Mucosa of descending colon (tissue), 3 donors: Measurements from ENCODE around the gene B3GALNT1. TPM values are rescaled to one million over a fixed set of nuclear protein-coding genes. Genes with fewer than 3 reads are reported as not detected.

ENCODE experiments used
- ATAC-seq: fragments of 200-7000 bp; cut with Tn5 transposase; one replicate; pipeline ENCODE4 v1.9.1; 2020; ENCODE audit warnings: mild to moderate bottlenecking, moderate library complexity
- DNase-seq, 3 donors: peaks; one replicate each; pipeline ENCODE4 v3.0.0-alpha.2; 2020
- H3K36me3 ChIP-seq: fragments of 200-600 bp; one replicate; pipeline ENCODE4 v1.8.0; 2021; ENCODE audit warnings: low read depth, mild to moderate bottlenecking
- H3K4me1 ChIP-seq: fragments of 200-600 bp; one replicate; pipeline ENCODE4 v1.8.0; 2021; ENCODE audit warnings: low read depth, mild to moderate bottlenecking
- H3K4me3 ChIP-seq: fragments of 200-600 bp; one replicate; pipeline ENCODE4 v1.8.0; 2021; ENCODE audit warnings: mild to moderate bottlenecking
- H3K9me3 ChIP-seq: fragments of 200-600 bp; one replicate; pipeline ENCODE4 v1.8.0; 2021; ENCODE audit warnings: mild to moderate bottlenecking
- intact Hi-C, 2 donors: fragments of 100-400 bp; cut with DNase I in 1 of 2; cut with micrococcal nuclease in 1 of 2; formaldehyde crosslinking; loops; one replicate each; pipeline versions ENCODE4 v1.11.0 to v1.11.1; 2022; cut with DNase I, micrococcal nuclease
- total RNA-seq, 3 donors: library from RNA; stranded (reverse); fragmentation: NEBNext Ultra II Directional in 2 of 3; extraction: Animal tissue kit (Norgen Biotek cat#: 25700) in 2 of 3; gene quantifications; one replicate each; pipeline versions ENCODE4 v1.2.1 to v1.2.4, GENCODE V29; 2021 to 2023
- TF ChIP-seq, protein P1 (sequence below): fragments of 200-600 bp; IDR thresholded peaks from one replicate; pipeline ENCODE4 v1.8.0; 2022; ENCODE audit warnings: antibody characterized with exemption, mild to moderate bottlenecking
- donor health status: DM: no; HTN: no; CAD: no; lungs with moderate emphysema.
- donor health status: DM: no; HTN: no; CAD: no.
- donor health status: DM: no; HTN: yes; CAD: no.

B3GALNT1 gene
- total RNA-seq, 3 donors from 2014 or later, result 0.29 to 5.1 (median 1.9) TPM

DNA sequence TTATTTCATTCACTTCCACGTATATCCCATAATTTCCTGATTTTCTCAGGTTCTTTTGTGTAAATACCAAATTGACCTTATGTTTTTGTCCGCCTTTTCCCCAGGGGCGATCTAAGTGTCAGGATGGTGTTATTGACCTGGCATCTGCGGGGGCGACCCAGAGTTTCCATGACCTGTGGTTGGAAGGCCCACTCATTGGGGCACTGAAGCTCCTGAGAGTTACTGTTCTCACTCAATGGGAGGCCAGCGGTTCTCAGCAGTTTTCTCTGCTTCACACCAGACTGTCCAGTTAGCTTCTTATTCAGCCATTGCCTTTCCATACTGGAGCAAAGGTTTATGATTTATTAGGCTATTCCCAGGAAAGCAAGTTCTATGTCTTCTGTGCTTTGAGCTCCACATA is 53.3 kb downstream of the B3GALNT1 start:
- ATAC-seq (no peak), DNase-seq (no peak)
- Histone ChIP-seq H3K4me3 (no peak overlapping the region), H3K9me3 (no peaks in the 10 kb centered on the region), H3K4me1 (no peaks in the 10 kb centered on the region), H3K36me3 (no peaks in the 10 kb centered on the region)
- TF ChIP-seq, protein P1, sequence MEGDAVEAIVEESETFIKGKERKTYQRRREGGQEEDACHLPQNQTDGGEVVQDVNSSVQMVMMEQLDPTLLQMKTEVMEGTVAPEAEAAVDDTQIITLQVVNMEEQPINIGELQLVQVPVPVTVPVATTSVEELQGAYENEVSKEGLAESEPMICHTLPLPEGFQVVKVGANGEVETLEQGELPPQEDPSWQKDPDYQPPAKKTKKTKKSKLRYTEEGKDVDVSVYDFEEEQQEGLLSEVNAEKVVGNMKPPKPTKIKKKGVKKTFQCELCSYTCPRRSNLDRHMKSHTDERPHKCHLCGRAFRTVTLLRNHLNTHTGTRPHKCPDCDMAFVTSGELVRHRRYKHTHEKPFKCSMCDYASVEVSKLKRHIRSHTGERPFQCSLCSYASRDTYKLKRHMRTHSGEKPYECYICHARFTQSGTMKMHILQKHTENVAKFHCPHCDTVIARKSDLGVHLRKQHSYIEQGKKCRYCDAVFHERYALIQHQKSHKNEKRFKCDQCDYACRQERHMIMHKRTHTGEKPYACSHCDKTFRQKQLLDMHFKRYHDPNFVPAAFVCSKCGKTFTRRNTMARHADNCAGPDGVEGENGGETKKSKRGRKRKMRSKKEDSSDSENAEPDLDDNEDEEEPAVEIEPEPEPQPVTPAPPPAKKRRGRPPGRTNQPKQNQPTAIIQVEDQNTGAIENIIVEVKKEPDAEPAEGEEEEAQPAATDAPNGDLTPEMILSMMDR, result no peak
- intact Hi-C loops, result no loop called here

DNA sequence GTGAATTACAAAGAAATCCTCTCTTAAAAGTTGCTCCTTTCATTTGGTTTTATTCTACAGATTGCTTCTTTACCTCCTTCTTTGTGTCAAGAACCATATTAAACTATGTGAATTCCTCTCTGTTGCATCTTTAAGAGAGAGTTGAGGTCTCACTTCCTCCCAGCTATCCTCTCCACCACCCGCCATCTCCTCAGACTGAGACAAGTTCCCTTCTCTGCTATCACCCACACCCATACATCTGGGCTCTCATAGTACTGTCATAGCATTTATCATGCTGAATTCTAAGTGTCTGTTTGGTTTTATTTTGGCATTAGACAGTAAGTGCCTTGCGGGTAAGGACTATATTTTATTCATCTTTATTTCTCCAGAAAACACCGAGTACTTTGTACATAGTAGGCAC is 54.2 kb downstream of the B3GALNT1 start:
- intact Hi-C loops, result no loop called here
- Histone ChIP-seq H3K36me3 (no peaks in the 10 kb centered on the region), H3K4me1 (no peaks in the 10 kb centered on the region), H3K9me3 (no peaks in the 10 kb centered on the region), H3K4me3 (no peak overlapping the region)
- DNase-seq (no peak), ATAC-seq (no peak)
- TF ChIP-seq, protein P1, result no peak

DNA sequence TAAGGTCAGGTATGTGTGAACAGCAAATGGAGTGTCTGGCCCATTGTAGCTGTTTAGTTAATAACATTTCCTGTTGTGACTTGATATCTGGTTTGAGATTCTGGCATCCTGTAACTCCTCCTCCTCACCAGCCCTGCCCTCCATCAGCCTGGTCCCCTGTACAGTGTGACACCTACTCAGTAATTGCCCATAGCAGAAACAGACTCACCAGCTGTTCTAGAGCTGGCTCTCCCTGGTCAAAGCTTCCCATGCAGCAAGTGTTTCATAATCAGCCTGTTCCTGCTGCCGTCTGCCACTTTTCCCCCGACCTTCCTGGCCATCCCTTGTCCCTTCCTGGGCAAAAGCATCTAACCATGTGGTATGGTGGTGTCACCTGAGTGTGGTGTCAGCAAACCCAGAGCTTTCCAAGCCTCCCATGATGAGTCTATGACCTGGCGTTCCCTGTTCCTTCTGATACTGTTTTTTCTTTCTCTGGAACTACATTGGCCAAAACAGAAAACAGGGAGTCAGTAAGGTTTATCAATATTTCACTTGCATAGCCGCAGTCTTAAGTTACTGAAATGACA is 55.4 kb downstream of the B3GALNT1 start:
- no peaks in the 10 kb centered on the region for H3K9me3 ChIP-seq

DNA sequence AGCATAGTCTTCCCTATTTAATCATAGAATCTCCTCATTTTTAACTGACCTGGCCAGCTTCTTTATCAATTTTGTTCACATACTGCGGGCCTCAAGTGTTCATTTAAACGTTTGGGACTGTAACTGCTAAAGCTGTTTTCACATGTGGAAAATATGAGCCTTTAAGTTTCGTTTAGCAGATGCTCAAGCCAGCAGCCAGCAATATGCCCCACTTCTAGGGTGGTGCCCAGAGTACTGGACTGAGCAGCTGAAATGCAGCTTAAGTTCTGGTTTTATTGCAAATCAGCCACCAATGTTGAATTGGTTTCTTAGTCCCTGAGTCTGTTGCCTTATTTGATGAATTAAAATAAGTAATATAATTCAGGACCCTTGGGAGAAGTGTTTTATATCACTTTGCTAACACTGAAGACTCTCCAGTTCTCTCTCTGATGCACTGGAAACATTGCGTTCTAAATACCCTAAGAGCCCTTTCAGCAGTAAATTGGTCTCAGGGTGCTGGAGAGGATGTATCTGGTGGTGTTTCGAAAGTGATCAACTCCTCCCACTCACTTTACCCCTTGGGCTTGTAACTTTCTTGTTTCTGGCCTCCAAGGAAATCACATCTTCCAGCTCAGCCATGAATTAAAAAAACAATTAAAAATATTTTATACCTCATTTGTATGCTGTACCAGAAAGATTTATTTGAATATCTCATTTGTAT is 61.7 kb downstream of the B3GALNT1 start:
- TF ChIP-seq, protein P1, result no peak
- Histone ChIP-seq H3K36me3 (no peaks in the 10 kb centered on the region), H3K4me1 (no peaks in the 10 kb centered on the region), H3K4me3 (no peak overlapping the region), H3K9me3 (no peaks in the 10 kb centered on the region)
- DNase-seq, result no peak
- intact Hi-C loops, result no loop called here
- ATAC-seq, result no peak

More for the DNA sequence above, 55.4 kb downstream of the B3GALNT1 start:
- Histone ChIP-seq H3K4me3 (no peak overlapping the region), H3K4me1 (no peaks in the 10 kb centered on the region), H3K36me3 (no peaks in the 10 kb centered on the region)
- no peak for DNase-seq
- TF ChIP-seq, protein P1, result no peak
- intact Hi-C loops, result no loop called here
- no peak for ATAC-seq

DNA sequence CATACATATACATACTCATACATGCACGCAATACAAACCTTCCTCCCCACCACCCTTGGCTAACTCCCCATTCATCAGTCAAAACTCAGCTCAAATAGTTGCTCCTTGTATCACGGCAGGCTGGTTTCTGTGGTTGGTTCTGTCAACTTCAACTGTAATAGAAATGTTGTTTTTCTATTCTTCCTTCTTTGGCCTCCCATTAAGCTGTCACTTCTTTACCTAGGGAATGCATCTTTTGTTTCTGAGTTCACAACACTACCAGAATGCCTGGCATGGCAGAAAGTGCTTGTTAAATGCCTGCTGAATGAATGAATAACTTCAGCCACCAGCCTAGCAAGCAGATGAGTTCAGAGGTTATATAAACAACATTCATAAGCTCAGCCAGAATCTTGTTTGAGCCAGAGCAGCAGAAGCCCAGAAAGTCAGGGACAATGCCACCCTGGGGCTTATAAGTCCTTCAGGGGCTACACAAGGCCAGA is 63.1 kb downstream of the B3GALNT1 start:
- TF ChIP-seq, protein P1, result no peak
- no peaks in the 10 kb centered on the region for H3K4me1 ChIP-seq
- no peaks in the 10 kb centered on the region for H3K9me3 ChIP-seq
- no peaks in the 10 kb centered on the region for H3K36me3 ChIP-seq
- DNase-seq (no peak), ATAC-seq (no peak)
- H3K4me3 ChIP-seq, result no peak overlapping the region
- intact Hi-C loops, result no loop called here
